Raji (cell line): ENCODE data around the gene DNAJC5.

Source experiments
- POLR2A ChIP-seq: IDR thresholded peaks from 2 replicates; pipeline ENCODE4 v1.6.1; 2011; ENCODE audit warnings: low read depth, low read length, control low read depth; ENCODE audit not compliant: insufficient read depth

The DNAJC5 gene

GRCh38 chr20:63894358-63895201 lies at the start of gene DNAJC5:
TSS of gene DNAJC5 (plus strand) at chr20:63895126. CDS start at chr20:63928346, 33,220 bp downstream.
- peak; percentile 65 for TF ChIP-seq POLR2A

GRCh38 chr20:63846128-63846771 lies 48.7 kb upstream of the DNAJC5 start:
- no peak for TF ChIP-seq POLR2A

- TF ChIP-seq POLR2A, result no peak
These were observed 48.1 kb upstream of the DNAJC5 start for GRCh38 chr20:63846888-63847236.

- TF ChIP-seq POLR2A, result no peak
These were observed 47.5 kb upstream of the DNAJC5 start for GRCh38 chr20:63847237-63848002.

GRCh38 chr20:63848003-63848911 lies 46.7 kb upstream of the DNAJC5 start:
- TF ChIP-seq POLR2A, result no peak

GRCh38 chr20:63850689-63851547 lies 44.0 kb upstream of the DNAJC5 start:
- TF ChIP-seq POLR2A, result no peak

GRCh38 chr20:63854069-63854765 lies 40.7 kb upstream of the DNAJC5 start:
- TF ChIP-seq POLR2A, result no peak

GRCh38 chr20:63854766-63855362 lies 40.1 kb upstream of the DNAJC5 start:
- TF ChIP-seq POLR2A, result no peak

- no peak for TF ChIP-seq POLR2A
These were observed 39.4 kb upstream of the DNAJC5 start for GRCh38 chr20:63855363-63856097.

- no peak; the same call in 1 of the 2 replicates for TF ChIP-seq POLR2A
These were observed 38.8 kb upstream of the DNAJC5 start for GRCh38 chr20:63856098-63856511.

GRCh38 chr20:63857764-63858392 lies 37.0 kb upstream of the DNAJC5 start:
- peak; percentile 35; the same call in 1 of the 2 replicates for TF ChIP-seq POLR2A
